ENCODE results near the gene PPP1R3C.

The PPP1R3C gene

DNA sequence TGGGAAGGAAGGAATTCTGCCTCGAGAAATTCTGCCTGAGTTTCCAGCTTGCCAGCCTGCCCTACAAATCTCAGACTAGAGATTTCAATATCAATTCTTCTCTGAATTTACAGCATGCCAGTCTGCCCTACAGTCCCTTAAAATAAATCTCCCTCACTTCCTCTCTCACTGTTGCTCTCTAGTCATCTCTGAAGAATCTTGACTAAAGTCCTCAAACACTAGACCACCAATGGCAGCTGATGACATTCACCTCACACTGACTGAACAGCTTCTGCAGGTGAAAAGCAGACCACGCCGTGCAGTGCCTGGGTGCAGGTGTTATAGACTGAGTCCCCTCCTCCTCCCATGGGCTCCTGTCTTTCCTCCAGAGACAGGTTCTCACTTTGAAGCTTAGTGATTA lies 30.4 kb downstream of the PPP1R3C start:
- H3K4me3 ChIP-seq (ENCODE audit: low read length), result no peak overlapping the region
- TF ChIP-seq, protein P1, sequence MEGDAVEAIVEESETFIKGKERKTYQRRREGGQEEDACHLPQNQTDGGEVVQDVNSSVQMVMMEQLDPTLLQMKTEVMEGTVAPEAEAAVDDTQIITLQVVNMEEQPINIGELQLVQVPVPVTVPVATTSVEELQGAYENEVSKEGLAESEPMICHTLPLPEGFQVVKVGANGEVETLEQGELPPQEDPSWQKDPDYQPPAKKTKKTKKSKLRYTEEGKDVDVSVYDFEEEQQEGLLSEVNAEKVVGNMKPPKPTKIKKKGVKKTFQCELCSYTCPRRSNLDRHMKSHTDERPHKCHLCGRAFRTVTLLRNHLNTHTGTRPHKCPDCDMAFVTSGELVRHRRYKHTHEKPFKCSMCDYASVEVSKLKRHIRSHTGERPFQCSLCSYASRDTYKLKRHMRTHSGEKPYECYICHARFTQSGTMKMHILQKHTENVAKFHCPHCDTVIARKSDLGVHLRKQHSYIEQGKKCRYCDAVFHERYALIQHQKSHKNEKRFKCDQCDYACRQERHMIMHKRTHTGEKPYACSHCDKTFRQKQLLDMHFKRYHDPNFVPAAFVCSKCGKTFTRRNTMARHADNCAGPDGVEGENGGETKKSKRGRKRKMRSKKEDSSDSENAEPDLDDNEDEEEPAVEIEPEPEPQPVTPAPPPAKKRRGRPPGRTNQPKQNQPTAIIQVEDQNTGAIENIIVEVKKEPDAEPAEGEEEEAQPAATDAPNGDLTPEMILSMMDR (IDR thresholded peaks at IDR 0.05; ENCODE audit: insufficient read depth, low read depth, low read length, missing control alignments), result no peak
- DNase-seq (ENCODE audit: low read depth), result no peak

DNA sequence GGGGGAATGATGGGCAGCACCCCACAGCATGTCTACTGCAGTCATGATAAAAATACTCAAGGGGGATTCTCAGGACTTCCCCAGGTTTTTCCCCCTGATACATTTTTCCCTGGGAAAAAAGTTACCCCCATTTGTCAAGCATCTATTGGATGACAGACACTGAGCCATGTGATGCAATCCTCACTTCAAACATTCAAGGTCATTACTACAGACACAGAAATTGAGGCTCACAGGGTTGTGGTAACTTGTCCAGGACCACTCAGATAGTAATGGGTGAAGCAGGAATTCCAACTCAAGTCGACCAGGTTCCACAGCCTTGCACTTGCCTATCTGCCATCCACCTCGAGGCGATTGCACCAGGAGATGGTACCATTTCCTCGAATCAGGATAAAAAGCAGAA lies 31.7 kb downstream of the PPP1R3C start:
- no peak overlapping the region for H3K4me3 ChIP-seq (ENCODE audit: low read length)
- no peak for DNase-seq (ENCODE audit: low read depth)
- TF ChIP-seq, protein P1 (IDR thresholded peaks at IDR 0.05; ENCODE audit: insufficient read depth, low read depth, low read length, missing control alignments), result no peak

DNA sequence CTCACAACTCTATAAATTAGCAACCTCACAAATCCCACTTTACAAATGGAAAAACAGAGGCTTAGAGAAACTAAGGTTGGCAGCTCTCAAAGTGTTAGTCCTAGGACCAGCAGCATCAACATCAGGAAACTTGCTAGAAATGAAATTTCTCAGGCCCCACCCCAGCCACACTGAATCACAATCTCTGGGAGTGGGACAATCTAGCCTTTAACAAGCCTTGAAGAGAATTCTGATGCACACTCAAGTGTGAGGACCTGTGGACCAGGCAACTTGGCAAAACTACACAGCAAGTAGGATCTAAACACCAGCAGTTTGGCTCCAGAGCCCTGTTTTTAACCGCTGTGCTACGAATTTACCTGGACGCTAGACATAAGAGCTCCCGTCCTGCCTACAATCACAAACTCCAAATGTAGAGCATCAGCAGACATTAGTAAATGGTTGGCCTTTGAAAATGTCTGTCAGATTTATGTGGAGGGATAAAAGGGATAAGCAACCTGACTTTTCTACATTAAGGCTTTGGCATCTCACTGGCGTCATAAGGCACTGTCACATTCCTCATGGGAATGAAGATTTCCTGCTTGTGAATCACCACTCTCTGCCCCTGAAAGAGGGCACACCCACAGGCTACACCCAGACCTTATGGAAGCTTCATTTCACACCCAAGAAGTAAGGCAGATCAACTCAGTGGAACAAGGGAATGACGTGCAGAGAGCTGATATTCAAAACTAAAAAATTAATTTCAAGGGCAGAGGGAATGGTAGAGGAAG lies 34.5 kb downstream of the PPP1R3C start:
- peak; percentile 90 for DNase-seq (ENCODE audit: low read depth)
- TF ChIP-seq, protein P1 (IDR thresholded peaks at IDR 0.05; ENCODE audit: insufficient read depth, low read depth, low read length, missing control alignments), result no peak
- no peak overlapping the region for H3K4me3 ChIP-seq (ENCODE audit: low read length)

DNA sequence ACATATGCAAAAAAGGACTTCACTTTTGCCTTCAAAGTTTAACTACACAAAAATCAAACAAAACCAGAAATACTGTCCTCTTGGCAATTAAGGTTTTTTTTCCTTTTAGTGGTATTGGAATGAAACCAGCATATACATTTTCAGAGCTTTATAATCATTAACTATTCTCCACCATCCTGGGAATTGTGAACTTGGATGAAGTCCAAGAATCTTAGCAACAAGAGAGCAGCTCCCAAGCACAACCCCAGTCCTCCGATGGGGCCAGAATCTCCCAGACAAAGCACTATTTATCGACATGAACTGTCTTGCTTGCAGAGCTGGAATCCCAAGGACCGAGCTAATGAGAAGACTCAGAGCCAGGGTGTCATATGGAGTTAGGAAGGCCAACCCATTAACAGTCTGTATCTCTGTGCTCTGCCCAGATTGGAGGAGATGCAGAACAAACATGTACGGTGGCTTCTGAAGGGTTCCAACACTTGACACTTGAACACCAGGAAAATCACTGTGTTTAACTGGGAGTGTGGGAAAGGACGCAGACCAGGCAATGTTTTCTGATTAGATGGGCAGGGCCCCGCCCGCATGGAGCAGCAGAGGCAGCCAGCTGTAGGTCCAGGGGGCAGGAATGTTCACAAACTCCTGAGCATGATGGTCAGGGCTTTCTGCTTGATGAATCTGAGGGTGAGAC lies 35.5 kb downstream of the PPP1R3C start:
- no peak for DNase-seq (ENCODE audit: low read depth)
- TF ChIP-seq, protein P1 (IDR thresholded peaks at IDR 0.05; ENCODE audit: insufficient read depth, low read depth, low read length, missing control alignments), result no peak
- no peak overlapping the region for H3K4me3 ChIP-seq (ENCODE audit: low read length)

DNA sequence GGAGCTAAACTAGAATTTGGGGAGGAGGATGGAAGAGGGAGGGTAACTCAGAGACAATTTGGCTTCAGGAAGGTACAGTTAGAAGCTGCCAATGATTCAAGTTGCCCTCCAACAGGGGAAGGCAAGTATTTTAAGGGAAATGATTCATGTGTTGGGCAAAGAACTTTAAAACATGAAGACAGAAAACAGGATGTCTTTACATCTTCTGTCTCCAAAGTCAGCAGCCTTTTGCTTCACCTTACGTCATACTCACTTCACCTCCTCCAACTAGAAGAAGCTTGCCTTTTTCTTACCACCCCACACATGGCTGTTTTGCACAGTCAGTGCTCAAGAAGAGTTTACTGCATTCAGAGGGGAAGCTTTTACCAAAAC lies 36.1 kb downstream of the PPP1R3C start:
- no peak overlapping the region for H3K4me3 ChIP-seq (ENCODE audit: low read length)
- TF ChIP-seq, protein P1 (IDR thresholded peaks at IDR 0.05; ENCODE audit: insufficient read depth, low read depth, low read length, missing control alignments), result no peak
- peak; percentile 72 for DNase-seq (ENCODE audit: low read depth)

DNA sequence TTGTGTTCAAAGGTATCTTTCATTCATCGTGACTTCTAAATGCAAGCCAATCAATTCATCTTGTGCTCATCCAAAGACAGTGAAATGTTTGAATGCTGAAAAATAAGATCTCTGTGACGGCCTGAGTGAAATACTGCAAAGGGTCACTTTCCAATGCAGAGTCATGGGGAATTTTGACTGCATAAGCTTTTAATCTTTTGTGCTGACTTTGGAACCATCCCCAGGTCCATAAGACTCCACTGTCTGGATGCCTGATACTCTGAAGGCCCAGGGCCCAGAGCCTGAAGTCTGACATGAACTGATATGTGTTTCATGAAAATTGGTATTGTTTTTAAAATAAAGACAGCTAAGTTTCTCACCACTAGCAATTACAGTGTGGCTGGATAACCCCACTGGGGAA lies 39.0 kb downstream of the PPP1R3C start:
- no peak for DNase-seq (ENCODE audit: low read depth)
- TF ChIP-seq, protein P1 (IDR thresholded peaks at IDR 0.05; ENCODE audit: insufficient read depth, low read depth, low read length, missing control alignments), result no peak
- no peak overlapping the region for H3K4me3 ChIP-seq (ENCODE audit: low read length)

All from epithelial cell of esophagus (primary cell).